Kidney epithelial cell (primary cell): ENCODE data around the gene ABHD12. TPM values are rescaled to one million over a fixed set of nuclear protein-coding genes. Genes with fewer than 3 reads are reported as not detected.

Experiments
- DNase-seq: peaks from one replicate; pipeline ENCODE4 v3.0.0-alpha.2; 2010; ENCODE audit warnings: low read depth
- H3K27me3 ChIP-seq: 2 replicates; pipeline ENCODE4 v1.6.0; 2011; ENCODE audit warnings: low read length; ENCODE audit not compliant: control insufficient read depth, insufficient read depth
- H3K36me3 ChIP-seq: 2 replicates; pipeline ENCODE4 v1.5.1; 2011; ENCODE audit warnings: low read length; ENCODE audit not compliant: control insufficient read depth, insufficient read depth
- H3K4me3 ChIP-seq: 2 replicates; pipeline ENCODE4 v1.5.1; 2011; ENCODE audit warnings: low read depth, mild to moderate bottlenecking, control low read depth, low read length
- CTCF ChIP-seq: IDR thresholded peaks from 2 replicates; pipeline ENCODE4 v1.5.1; 2011; ENCODE audit warnings: mild to moderate bottlenecking, moderate library complexity, low read length, control low read depth, inconsistent platforms; ENCODE audit not compliant: insufficient read depth, poor library complexity, severe bottlenecking
- total RNA-seq: library from RNA; depleted of rRNA; stranded (reverse); fragments of >200 nt; gene quantifications from 2 replicates; pipeline ENCODE4 v1.2.3, GENCODE V29; 2015

ABHD12 gene
- total RNA-seq, 1 donor from 2014 or later = 75.1 TPM

GRCh38 chr20:25287631-25288290 lies 102.9 kb downstream of the ABHD12 start:
- no peak overlapping the region for H3K4me3 ChIP-seq
- H3K36me3 ChIP-seq = peaks cover 4% of the 10 kb centered on the region
- no peak for DNase-seq
- no peaks in the 10 kb centered on the region for H3K27me3 ChIP-seq
- no peak for TF ChIP-seq CTCF

GRCh38 chr20:25286917-25287316 lies 103.7 kb downstream of the ABHD12 start:
- Histone ChIP-seq H3K36me3 (peaks cover 5% of the 10 kb centered on the region), H3K27me3 (no peaks in the 10 kb centered on the region), H3K4me3 (no peak overlapping the region)
- TF ChIP-seq CTCF = no peak
- no peak for DNase-seq

- no peak for DNase-seq
Observed at GRCh38 chr20:25285856-25286798, 104.5 kb downstream of the ABHD12 start.

GRCh38 chr20:25285091-25285647 lies 105.5 kb downstream of the ABHD12 start:
- TF ChIP-seq CTCF = no peak
- no peak for DNase-seq
- Histone ChIP-seq H3K27me3 (no peaks in the 10 kb centered on the region), H3K4me3 (no peak overlapping the region), H3K36me3 (peaks cover 3% of the 10 kb centered on the region)

More at GRCh38 chr20:25285856-25286798, 104.5 kb downstream of the ABHD12 start:
- peaks cover 5% of the 10 kb centered on the region for H3K36me3 ChIP-seq
- H3K27me3 ChIP-seq = no peaks in the 10 kb centered on the region
- no peak overlapping the region for H3K4me3 ChIP-seq
- TF ChIP-seq CTCF = no peak

GRCh38 chr20:25284131-25284601 lies 106.5 kb downstream of the ABHD12 start:
- no peak for DNase-seq
- no peak for TF ChIP-seq CTCF
- Histone ChIP-seq H3K27me3 (no peaks in the 10 kb centered on the region), H3K36me3 (peaks cover 3% of the 10 kb centered on the region), H3K4me3 (no peak overlapping the region)
